Central memory CD8-positive, alpha-beta T cell (primary cell): ENCODE measurements around the gene PTPRK.

Source experiments
- ATAC-seq: fragments of 150-1000 bp; cut with Tn5 transposase; replicated peaks from 2 replicates; pipeline ENCODE4 v1.10.0; 2022; ENCODE audit warnings: mild to moderate bottlenecking, moderate FRiP score, moderate number of reproducible peaks; ENCODE audit not compliant: poor library complexity, severe bottlenecking; ENCODE audit errors: extremely low read depth
- DNase-seq, 2 donors: peaks; one replicate each; pipeline ENCODE4 v3.0.0; 2021; ENCODE audit warnings: low spot score in 2 of 2
- H3K27ac Mint-ChIP-seq: one replicate; pipeline ENCODE4 v1.8.0; 2022; ENCODE audit warnings: low read depth, mild to moderate bottlenecking, moderate library complexity, mixed read lengths
- H3K27me3 Mint-ChIP-seq: one replicate; pipeline ENCODE4 v1.8.0; 2022; ENCODE audit warnings: mixed read lengths
- H3K36me3 Mint-ChIP-seq: one replicate; pipeline ENCODE4 v1.8.0; 2022; ENCODE audit warnings: mild to moderate bottlenecking, moderate library complexity, mixed read lengths; ENCODE audit not compliant: insufficient read depth
- H3K4me1 Mint-ChIP-seq: one replicate; pipeline ENCODE4 v1.8.0; 2022; ENCODE audit warnings: mixed read lengths
- H3K4me3 Mint-ChIP-seq: one replicate; pipeline ENCODE4 v1.8.0; 2022; ENCODE audit warnings: mild to moderate bottlenecking, moderate library complexity, mixed read lengths
- H3K9me3 Mint-ChIP-seq: one replicate; pipeline ENCODE4 v1.8.0; 2022; ENCODE audit warnings: mixed read lengths

The PTPRK gene

GRCh38 chr6:128172752-128173682 lies 347.4 kb downstream of the PTPRK start:
- H3K9me3 Mint-ChIP-seq: no peaks in the 10 kb centered on the region
- H3K4me1 Mint-ChIP-seq: no peaks in the 10 kb centered on the region
- no peak overlapping the region for H3K27ac Mint-ChIP-seq
- H3K4me3 Mint-ChIP-seq: no peak overlapping the region
- no peak for ATAC-seq
- no peaks in the 10 kb centered on the region for H3K27me3 Mint-ChIP-seq
- DNase-seq: no peak
- no peaks in the 10 kb centered on the region for H3K36me3 Mint-ChIP-seq

GRCh38 chr6:128172081-128172480 lies 348.3 kb downstream of the PTPRK start:
- no peaks in the 10 kb centered on the region for H3K9me3 Mint-ChIP-seq
- no peak overlapping the region for H3K4me3 Mint-ChIP-seq
- H3K27me3 Mint-ChIP-seq: no peaks in the 10 kb centered on the region
- H3K4me1 Mint-ChIP-seq: no peaks in the 10 kb centered on the region
- no peaks in the 10 kb centered on the region for H3K36me3 Mint-ChIP-seq
- no peak for ATAC-seq
- no peak for DNase-seq
- no peak overlapping the region for H3K27ac Mint-ChIP-seq

- no peak overlapping the region for H3K4me3 Mint-ChIP-seq
- H3K36me3 Mint-ChIP-seq: no peaks in the 10 kb centered on the region
- H3K9me3 Mint-ChIP-seq: no peaks in the 10 kb centered on the region
- DNase-seq: no peak
- ATAC-seq: no peak
- no peaks in the 10 kb centered on the region for H3K27me3 Mint-ChIP-seq
- H3K4me1 Mint-ChIP-seq: no peaks in the 10 kb centered on the region
- H3K27ac Mint-ChIP-seq: no peak overlapping the region
Measured at GRCh38 chr6:128171182-128171581, 349.2 kb downstream of the PTPRK start.

- no peak for ATAC-seq
Measured at GRCh38 chr6:128168244-128168643, 352.2 kb downstream of the PTPRK start.

GRCh38 chr6:128167552-128167951 lies 352.8 kb downstream of the PTPRK start:
- H3K9me3 Mint-ChIP-seq: no peaks in the 10 kb centered on the region
- no peaks in the 10 kb centered on the region for H3K27me3 Mint-ChIP-seq
- no peak overlapping the region for H3K4me3 Mint-ChIP-seq
- no peaks in the 10 kb centered on the region for H3K4me1 Mint-ChIP-seq
- ATAC-seq (no peak), DNase-seq (no peak)
- H3K27ac Mint-ChIP-seq: no peak overlapping the region
- no peaks in the 10 kb centered on the region for H3K36me3 Mint-ChIP-seq

More at GRCh38 chr6:128168244-128168643, 352.2 kb downstream of the PTPRK start:
- no peak overlapping the region for H3K27ac Mint-ChIP-seq
- DNase-seq: no peak
- no peak overlapping the region for H3K4me3 Mint-ChIP-seq
- no peaks in the 10 kb centered on the region for H3K9me3 Mint-ChIP-seq
- no peaks in the 10 kb centered on the region for H3K27me3 Mint-ChIP-seq
- no peaks in the 10 kb centered on the region for H3K4me1 Mint-ChIP-seq
- no peaks in the 10 kb centered on the region for H3K36me3 Mint-ChIP-seq

- Mint-ChIP-seq H3K27me3 (no peaks in the 10 kb centered on the region), H3K4me3 (no peak overlapping the region), H3K27ac (no peak overlapping the region), H3K4me1 (no peaks in the 10 kb centered on the region), H3K9me3 (no peaks in the 10 kb centered on the region), H3K36me3 (no peaks in the 10 kb centered on the region)
- ATAC-seq (no peak), DNase-seq (no peak)
Measured at GRCh38 chr6:128164254-128164653, 356.1 kb downstream of the PTPRK start.

- Mint-ChIP-seq H3K4me3 (no peak overlapping the region), H3K27me3 (no peaks in the 10 kb centered on the region), H3K36me3 (no peaks in the 10 kb centered on the region), H3K4me1 (no peaks in the 10 kb centered on the region), H3K9me3 (no peaks in the 10 kb centered on the region), H3K27ac (no peak overlapping the region)
- ATAC-seq (no peak), DNase-seq (no peak)
Measured at GRCh38 chr6:128162423-128162822, 358.0 kb downstream of the PTPRK start.

GRCh38 chr6:128161839-128162238 lies 358.6 kb downstream of the PTPRK start:
- Mint-ChIP-seq H3K36me3 (no peaks in the 10 kb centered on the region), H3K27ac (no peak overlapping the region), H3K4me3 (no peak overlapping the region), H3K4me1 (no peaks in the 10 kb centered on the region), H3K9me3 (no peaks in the 10 kb centered on the region), H3K27me3 (no peaks in the 10 kb centered on the region)
- no peak for ATAC-seq
- DNase-seq: no peak

- H3K9me3 Mint-ChIP-seq: no peaks in the 10 kb centered on the region
- DNase-seq: no peak
- ATAC-seq: no peak
- H3K4me1 Mint-ChIP-seq: no peaks in the 10 kb centered on the region
- no peaks in the 10 kb centered on the region for H3K27me3 Mint-ChIP-seq
- no peak overlapping the region for H3K4me3 Mint-ChIP-seq
- H3K27ac Mint-ChIP-seq: no peak overlapping the region
- no peaks in the 10 kb centered on the region for H3K36me3 Mint-ChIP-seq
Measured at GRCh38 chr6:128161263-128161662, 359.1 kb downstream of the PTPRK start.

GRCh38 chr6:128158496-128158895 lies 361.9 kb downstream of the PTPRK start:
- no peaks in the 10 kb centered on the region for H3K9me3 Mint-ChIP-seq
- no peaks in the 10 kb centered on the region for H3K27me3 Mint-ChIP-seq
- no peaks in the 10 kb centered on the region for H3K36me3 Mint-ChIP-seq
- ATAC-seq (no peak), DNase-seq (no peak)
- H3K4me1 Mint-ChIP-seq: no peaks in the 10 kb centered on the region
- no peak overlapping the region for H3K27ac Mint-ChIP-seq
- no peak overlapping the region for H3K4me3 Mint-ChIP-seq

- Mint-ChIP-seq H3K36me3 (no peaks in the 10 kb centered on the region), H3K27me3 (peaks cover 14% of the 10 kb centered on the region), H3K27ac (no peak overlapping the region), H3K4me3 (no peak overlapping the region), H3K4me1 (no peaks in the 10 kb centered on the region), H3K9me3 (no peaks in the 10 kb centered on the region)
- ATAC-seq (no peak), DNase-seq (no peak)
Measured at GRCh38 chr6:128156321-128157111, 363.9 kb downstream of the PTPRK start.

- H3K27me3 Mint-ChIP-seq: peaks cover 19% of the 10 kb centered on the region
- ATAC-seq: no peak
- DNase-seq: no peak
- no peaks in the 10 kb centered on the region for H3K36me3 Mint-ChIP-seq
- no peak overlapping the region for H3K27ac Mint-ChIP-seq
- no peaks in the 10 kb centered on the region for H3K4me1 Mint-ChIP-seq
- H3K9me3 Mint-ChIP-seq: no peaks in the 10 kb centered on the region
- H3K4me3 Mint-ChIP-seq: no peak overlapping the region
Measured at GRCh38 chr6:128155826-128156225, 364.6 kb downstream of the PTPRK start.

- no peak overlapping the region for H3K27ac Mint-ChIP-seq
- H3K4me1 Mint-ChIP-seq: no peaks in the 10 kb centered on the region
- H3K27me3 Mint-ChIP-seq: peaks cover 19% of the 10 kb centered on the region
- DNase-seq: no peak
- H3K9me3 Mint-ChIP-seq: no peaks in the 10 kb centered on the region
- no peaks in the 10 kb centered on the region for H3K36me3 Mint-ChIP-seq
- H3K4me3 Mint-ChIP-seq: no peak overlapping the region
- no peak for ATAC-seq
Measured at GRCh38 chr6:128152551-128152950, 367.8 kb downstream of the PTPRK start.
